HG02763 (cell line): ENCODE results near the gene C1QTNF9.
"Not testable (repeated sequence)": the region's sequence is repeated elsewhere in the genome, so short reads cannot be mapped to it uniquely, and the experiment has no call there.

ENCODE experiments used
- ATAC-seq: cut with Tn5 transposase; IDR thresholded peaks from one replicate; pipeline ENCODE4 v1.9.1; 2021; ENCODE audit warnings: mild to moderate bottlenecking, moderate library complexity; ENCODE audit not compliant: unreplicated experiment

C1QTNF9 gene

DNA sequence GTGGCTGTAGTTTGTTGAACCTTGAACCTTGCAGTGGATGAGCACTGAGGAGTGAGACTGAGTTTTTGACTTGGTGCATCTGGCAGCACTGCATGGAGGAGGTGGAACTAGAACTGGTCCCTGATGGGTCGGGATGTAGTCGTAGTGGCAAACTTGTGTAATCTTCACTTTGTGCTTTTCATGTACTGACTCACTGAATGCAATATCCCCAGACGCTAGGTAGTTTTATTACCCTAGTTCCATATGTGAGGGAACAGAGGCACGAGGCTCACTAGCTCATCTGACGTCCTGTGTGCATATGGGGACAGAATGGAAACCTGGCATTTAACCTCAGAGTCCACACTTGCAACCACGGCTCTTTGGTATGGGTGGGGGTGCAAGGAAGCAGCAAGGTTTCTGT, 10.3 kb downstream of the C1QTNF9 start:
- not testable (repeated sequence) for ATAC-seq

DNA sequence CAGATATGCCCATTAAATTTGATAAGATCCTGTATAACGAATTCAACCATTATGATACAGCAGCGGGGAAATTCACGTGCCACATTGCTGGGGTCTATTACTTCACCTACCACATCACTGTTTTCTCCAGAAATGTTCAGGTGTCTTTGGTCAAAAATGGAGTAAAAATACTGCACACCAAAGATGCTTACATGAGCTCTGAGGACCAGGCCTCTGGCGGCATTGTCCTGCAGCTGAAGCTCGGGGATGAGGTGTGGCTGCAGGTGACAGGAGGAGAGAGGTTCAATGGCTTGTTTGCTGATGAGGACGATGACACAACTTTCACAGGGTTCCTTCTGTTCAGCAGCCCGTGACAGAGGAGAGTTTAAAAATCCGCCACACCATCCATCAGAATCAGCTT, 12.0 kb downstream of the C1QTNF9 start:
- not testable (repeated sequence) for ATAC-seq

DNA sequence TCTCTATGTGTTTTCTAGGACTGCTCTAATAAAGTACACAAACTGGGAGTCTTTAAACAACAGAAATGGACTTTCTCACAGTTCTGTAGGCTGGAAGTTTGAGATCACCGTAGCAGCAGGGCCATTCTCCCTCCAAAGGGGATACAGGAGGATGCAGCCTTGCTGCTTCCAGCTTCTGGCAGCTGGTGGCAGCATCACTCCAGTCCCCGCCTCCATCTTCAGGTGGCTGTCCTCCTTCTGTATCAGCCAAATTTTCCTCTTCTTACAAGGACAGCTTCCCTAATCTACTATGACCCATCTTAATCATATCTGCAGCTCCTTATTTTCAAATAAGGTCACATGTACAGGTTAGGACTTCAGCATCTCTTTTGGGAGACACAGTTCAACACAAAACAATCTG, 13.1 kb downstream of the C1QTNF9 start:
- ATAC-seq, result not testable (repeated sequence)

- no peak for ATAC-seq
Measured at GRCh38 chr13:24323036-24323738, 13.8 kb downstream of the C1QTNF9 start.

- no peak for ATAC-seq
Measured at GRCh38 chr13:24323739-24324075, 14.3 kb downstream of the C1QTNF9 start.

DNA sequence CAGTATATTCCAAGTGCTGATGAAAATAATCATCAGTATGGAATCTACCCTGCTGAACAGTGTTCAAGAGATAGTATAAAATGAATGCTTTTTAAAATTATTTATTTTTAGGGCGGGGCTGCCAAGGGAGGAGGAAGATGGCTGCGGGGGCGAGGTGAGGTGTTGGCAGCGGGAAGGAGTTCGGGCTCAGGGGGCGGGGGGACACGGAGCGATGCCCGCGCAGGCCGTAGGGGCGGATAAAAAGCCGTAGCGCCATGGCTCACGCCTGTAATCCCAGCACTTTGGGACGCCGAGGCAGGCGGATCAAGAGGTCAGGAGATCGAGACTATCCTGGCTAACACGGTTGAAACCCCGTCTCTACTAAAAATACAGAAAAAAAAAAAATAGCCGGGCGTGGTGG, 18.2 kb downstream of the C1QTNF9 start:
- ATAC-seq, result not testable (repeated sequence)

DNA sequence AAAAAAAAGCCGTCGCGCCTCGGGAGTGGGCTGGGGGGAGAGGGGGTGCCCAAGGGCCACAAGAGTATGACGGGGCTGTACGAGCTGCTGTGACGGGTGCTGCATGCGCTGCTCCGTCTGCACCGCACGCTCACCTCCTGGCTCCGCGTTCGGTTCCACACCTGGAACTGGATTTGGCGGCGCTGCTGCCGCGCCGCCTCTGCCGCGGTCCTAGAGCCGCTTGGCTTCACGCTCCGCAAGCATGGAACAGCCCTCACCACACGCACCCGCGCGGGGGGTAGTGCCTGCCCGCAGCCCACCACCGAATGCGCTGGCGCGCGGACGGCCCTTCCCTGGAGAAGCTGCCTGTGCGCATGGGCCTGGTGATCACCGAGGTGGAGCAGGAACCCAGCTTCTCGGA, 18.8 kb downstream of the C1QTNF9 start:
- no peak for ATAC-seq

GRCh38 chr13:24338721-24339120, 29.3 kb downstream of the C1QTNF9 start:
- no peak for ATAC-seq

DNA sequence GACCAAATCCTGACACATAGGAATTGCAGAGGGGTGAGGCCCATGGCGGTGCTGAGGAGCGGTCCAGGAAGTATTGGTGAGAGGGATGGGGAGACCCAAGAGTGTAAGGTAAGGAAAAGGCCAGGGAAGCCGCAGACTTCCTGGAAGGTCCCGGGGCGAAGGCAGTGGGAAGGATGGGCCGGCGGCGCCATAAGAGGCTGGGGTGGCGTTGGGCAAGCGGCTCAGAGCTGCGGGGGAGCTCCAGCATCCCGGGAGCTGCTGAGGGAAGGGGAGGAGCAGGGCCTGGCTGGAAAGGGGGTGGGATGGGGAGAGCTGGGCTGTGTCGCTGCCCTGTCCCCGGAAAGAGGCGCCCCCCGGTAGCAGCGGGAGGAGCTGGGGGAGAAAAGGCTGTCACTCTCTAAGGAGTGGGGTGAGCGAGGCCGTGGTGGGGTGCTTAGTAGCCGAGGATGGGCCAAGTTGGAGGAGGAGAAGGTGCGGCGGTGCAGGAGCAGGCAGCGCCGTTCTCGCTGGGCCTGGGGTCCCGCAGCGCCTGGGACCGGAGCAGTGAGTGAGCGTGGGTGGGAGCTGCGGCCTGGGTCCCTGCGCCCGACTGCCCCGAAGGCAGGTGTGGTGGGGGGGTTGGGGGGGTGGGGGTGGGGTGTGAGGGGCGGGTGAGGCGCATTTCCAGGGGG, 30.7 kb downstream of the C1QTNF9 start:
- ATAC-seq, result no peak

GRCh38 chr13:24340608-24340955, 31.2 kb downstream of the C1QTNF9 start:
- no peak for ATAC-seq

GRCh38 chr13:24341439-24341838, 32.1 kb downstream of the C1QTNF9 start:
- ATAC-seq, result no peak

DNA sequence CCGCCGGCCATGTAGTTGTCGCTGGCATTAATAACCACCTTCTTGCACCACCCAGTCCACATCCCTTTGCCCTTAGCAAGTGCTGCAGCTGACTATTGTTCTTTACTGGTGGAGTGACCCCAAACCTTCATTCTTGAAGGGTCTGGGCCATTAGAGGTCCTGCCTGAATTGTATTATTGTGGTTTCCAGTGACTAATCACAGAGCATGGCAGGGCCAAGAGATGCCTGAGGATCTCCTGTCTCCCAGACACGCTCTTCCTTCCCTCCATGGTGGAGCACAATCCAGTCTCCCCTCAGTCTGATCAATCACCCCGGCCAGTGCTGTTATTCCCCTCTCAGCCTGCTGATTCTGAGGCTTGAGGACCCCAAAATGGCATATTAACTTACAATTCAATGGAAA, 39.0 kb downstream of the C1QTNF9 start:
- no peak for ATAC-seq

DNA sequence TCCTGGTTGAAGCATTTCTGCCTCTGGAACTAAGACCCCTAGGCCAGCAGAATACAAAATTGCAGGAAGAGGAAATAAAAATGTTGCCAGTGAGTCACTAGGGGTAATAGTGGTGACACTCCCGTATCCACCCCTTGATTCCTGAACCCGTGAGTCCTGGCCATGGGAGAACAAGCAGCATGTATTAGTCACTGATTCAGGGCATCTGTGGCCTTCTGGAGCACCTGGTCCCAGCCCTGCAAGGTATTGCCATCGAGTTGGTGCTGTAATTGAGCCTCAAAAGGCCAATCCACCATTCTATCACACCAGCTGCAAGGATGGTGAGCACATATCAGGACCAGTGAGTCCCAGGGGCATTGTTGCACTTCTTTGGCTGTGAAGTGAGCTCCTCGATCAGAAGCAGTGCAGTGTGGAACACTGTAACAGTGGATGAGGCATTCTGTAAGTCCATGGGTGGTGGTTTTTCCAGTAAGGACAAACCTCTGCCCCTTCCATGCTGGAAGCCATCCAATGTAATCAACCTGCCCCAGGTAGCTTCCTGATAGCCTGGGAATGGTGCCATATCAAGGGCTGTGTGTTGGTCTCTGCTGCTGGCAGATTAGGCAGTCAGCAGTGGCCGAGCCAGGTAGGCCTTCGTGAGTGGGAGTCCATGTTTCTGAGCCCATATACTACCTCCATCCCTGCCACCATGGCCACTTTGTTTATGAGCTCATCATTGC, 39.6 kb downstream of the C1QTNF9 start:
- no peak for ATAC-seq

GRCh38 chr13:24349778-24350664, 40.6 kb downstream of the C1QTNF9 start:
- not testable (repeated sequence) for ATAC-seq

- no peak for ATAC-seq
Measured at GRCh38 chr13:24351423-24351822, 42.0 kb downstream of the C1QTNF9 start.

GRCh38 chr13:24353736-24354135, 44.4 kb downstream of the C1QTNF9 start:
- ATAC-seq, result no peak

- ATAC-seq, result no peak
Measured at GRCh38 chr13:24355103-24355502, 45.7 kb downstream of the C1QTNF9 start.

- no peak for ATAC-seq
Measured at GRCh38 chr13:24356270-24356669, 46.9 kb downstream of the C1QTNF9 start.

DNA sequence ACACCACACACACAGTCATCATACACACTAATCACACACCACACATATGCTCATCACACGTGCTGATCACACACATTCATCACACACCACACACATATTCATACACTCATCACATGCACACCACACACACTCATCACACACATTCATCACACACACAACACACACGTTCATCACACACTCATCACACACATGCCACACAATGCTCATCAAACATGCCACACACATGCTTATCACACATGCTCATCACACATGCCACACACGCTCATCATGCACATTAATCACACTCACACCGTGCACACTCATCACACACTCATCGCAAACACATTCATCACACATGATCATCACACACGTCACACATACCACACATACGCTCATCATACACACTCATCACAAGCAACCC, 47.5 kb downstream of the C1QTNF9 start:
- ATAC-seq, result no peak

GRCh38 chr13:24357756-24358155, 48.4 kb downstream of the C1QTNF9 start:
- ATAC-seq, result no peak

DNA sequence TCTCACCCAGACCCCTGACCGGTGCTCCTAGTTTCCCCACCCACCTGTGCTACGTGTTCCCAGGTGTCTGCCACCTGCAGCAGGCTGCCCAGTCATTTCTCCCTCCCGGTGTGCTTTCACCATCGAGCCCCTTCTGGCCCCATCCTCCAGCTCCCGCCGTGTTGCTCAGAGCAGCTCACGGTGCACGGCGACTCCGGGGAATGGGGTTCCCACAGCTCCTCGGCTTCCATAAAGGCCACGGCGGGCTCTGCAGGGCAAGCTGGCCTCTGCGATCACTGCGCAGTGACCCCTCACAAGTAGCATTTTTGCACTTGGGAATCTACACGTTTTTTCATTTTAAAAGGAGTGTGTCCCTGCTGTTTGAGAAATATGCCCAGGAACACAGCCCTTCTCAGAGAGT, 49.5 kb downstream of the C1QTNF9 start:
- ATAC-seq, result not testable (repeated sequence)
